Central memory CD4-positive, alpha-beta T cell (primary cell): ENCODE results near the gene PTPRB.

Experiments used
- DNase-seq: peaks from one replicate; pipeline ENCODE4 v3.0.0; 2022

Gene PTPRB

GRCh38 chr12:70641691-70642090 lies 4.5 kb upstream of the PTPRB start:
- no peak for DNase-seq

GRCh38 chr12:70640901-70641300 lies 3.7 kb upstream of the PTPRB start:
- DNase-seq: no peak

GRCh38 chr12:70639535-70639934 lies 2.3 kb upstream of the PTPRB start:
- no peak for DNase-seq

DNA sequence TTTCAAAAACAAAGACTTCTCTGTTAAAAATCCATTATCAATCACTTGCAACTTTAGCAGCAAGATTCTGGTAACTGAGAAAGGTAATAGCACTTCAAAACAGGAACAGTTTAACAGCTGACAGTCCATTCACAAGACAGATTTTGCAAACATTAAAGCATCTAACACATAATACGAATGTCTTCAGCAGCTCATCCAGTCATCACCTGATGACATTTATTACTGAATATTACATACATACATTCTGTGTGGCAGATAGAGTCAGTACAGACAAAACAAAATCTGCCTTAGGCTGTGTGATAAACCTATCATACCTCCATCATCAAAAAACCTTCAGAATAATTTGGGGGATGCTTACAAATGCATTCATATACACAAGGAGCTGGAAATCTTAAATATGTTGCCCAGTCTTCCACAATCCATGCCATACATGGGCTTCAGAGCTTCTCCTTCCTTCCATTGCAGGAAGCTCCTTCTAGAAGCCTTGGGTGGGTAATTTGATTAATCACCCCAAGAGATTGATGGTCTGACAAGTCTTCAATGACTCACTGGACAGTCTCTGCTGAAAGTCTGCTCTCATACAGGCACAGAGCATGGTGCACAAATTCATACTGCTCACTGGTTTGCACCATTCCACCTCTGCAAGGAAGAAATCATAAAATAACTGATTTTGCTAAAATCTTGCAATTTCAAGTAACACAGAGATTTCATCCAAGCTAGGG lies 1.6 kb upstream of the PTPRB start:
- DNase-seq: no peak

GRCh38 chr12:70635755-70636154 lies 1.5 kb downstream of the PTPRB start:
- no peak for DNase-seq

GRCh38 chr12:70628701-70629480 lies 8.3 kb downstream of the PTPRB start:
- no peak for DNase-seq

- DNase-seq: no peak
Measured at GRCh38 chr12:70627677-70628076, 9.6 kb downstream of the PTPRB start.

GRCh38 chr12:70626180-70626579 lies 11.0 kb downstream of the PTPRB start:
- DNase-seq: no peak

DNA sequence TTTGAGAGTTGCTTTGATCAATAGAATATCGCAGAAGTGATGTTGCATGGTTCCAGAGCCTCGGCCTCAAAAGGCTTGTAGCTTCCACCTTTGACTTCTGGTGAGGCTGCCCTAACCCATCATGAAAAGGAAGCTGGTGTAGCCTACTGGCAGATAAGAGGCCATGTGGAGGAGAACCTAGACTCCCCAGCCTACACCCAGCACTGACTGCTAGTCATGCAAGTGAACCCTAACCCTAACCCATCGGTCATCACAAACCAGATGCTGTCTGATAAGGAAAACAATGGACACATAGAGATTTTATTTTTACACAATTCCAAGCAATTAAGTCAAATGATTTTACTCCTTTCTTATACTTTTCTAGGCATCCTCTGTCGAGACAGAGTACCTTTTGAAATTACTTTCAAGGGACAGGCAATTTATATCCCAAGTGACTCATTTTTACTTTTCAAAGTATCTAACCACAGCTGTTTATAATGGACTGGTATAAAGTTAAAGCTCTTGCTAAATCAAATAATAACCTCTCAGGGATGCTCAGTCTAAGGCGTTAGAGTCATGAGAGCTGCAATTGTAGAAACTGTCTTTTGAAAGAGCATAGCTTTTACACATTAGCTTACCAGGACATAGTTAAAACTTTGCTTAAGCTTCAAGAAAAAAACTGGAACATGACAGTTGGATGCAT lies 17.6 kb downstream of the PTPRB start:
- no peak for DNase-seq

GRCh38 chr12:70618371-70618770 lies 18.9 kb downstream of the PTPRB start:
- DNase-seq: no peak

DNA sequence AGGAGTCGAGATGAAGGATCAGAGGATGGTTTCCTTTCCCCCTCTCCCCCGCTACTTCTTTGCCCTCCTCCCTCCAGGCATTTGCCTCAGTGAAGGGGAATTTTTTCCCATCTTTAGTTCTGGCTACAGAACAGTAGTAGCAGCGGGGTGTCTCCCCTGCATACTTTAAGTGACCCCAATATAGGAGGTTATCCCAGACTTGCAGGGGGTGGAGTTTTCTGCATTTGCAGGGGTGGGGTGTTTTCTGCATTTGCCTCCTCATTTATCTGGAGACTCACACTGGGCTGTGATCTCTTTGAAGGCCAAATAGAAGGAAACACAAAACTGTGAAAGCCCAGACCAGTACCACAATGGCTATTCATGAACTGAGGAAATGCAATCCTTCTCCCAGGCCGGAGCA lies 19.8 kb downstream of the PTPRB start:
- no peak for DNase-seq

DNA sequence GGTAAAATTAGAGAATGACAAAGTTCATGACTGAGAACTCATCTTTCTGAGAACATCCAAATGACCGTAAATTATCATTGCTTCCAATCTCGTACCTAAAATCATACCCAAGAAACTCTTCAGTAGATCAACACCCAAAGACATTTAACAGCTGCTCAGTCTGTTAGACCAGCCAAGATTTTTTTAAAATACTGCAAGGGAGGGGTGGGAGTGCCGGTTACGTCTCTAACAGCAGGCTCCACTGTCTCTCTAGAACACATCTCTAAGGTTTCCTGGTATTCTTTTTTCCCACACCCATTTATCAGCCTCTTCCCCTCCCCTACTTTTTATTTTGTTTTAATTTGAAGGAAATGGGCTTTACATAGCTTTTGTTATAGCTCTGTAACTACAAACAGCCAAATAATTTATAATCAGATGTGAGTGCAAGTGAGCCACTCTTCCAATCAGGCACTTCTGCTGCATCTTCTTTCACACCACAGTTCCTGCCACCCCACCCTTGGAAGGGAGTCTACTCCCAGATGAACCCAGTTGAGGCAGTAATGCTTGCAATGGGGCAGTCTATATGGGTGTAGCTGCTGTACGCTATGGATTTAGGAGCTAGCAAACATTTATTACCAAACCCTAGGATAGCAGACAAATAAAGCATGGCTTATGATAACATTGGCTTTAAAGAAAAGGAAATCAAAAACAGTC lies 21.9 kb downstream of the PTPRB start:
- no peak for DNase-seq

- DNase-seq: no peak
Measured at GRCh38 chr12:70609739-70610491, 27.3 kb downstream of the PTPRB start.

DNA sequence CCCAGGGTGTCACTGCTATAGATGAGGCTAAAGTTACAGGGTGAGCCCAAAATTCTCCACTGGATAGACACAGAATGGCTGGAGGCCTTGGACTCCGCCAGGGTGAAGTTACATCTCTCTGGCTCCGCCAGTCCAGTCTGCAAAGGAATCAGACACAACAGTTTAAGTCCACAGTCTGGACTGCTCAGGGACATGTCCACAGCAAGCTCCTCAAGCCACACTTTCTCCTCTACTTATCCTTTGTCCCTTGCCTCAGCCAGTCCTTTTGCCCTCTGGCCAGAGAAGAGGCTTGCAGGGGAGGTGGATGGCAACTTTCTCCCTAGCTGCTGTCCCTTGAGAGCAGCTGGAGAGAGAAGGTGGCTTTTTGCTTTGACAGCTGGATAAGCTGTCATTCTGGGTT lies 28.0 kb downstream of the PTPRB start:
- no peak for DNase-seq

GRCh38 chr12:70608184-70608583 lies 29.0 kb downstream of the PTPRB start:
- DNase-seq: no peak

GRCh38 chr12:70607107-70607506 lies 30.1 kb downstream of the PTPRB start:
- no peak for DNase-seq

GRCh38 chr12:70605976-70606375 lies 31.3 kb downstream of the PTPRB start:
- DNase-seq: no peak

GRCh38 chr12:70604662-70605061 lies 32.6 kb downstream of the PTPRB start:
- DNase-seq: no peak

- no peak for DNase-seq
Measured at GRCh38 chr12:70603044-70603443, 34.2 kb downstream of the PTPRB start.

DNA sequence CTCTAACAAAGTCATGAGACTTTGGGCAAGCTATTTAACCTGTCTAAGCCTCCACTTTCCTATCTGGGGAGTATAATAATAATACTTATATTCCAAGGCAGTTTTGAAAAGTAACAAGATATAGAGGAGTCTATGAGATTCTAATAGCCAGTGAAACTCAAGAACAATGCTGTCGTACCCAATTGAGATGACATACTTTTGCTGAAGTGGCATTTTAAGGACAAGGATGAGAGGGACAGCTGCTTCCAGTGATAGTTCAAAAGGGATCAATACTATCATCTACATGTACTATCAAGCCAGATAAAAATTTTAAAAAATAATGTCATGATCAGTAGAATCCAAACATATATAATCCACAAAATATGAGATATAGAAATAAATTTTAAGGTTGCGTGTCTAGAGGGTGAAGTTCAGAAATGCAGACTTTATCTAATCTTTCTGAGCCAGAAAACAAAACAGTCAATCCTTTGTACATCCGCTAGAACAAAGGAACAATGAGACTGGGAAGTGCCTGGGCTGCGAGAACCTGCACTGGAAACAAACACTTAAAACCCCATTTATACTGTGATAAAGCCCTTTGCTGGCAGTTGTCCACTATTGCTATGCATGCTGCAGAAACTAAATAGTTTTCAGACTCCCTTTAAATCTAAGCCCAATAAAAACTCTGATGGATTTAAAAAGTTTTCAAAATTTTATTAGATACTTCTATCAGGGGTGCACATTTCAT lies 38.6 kb downstream of the PTPRB start:
- no peak for DNase-seq

DNA sequence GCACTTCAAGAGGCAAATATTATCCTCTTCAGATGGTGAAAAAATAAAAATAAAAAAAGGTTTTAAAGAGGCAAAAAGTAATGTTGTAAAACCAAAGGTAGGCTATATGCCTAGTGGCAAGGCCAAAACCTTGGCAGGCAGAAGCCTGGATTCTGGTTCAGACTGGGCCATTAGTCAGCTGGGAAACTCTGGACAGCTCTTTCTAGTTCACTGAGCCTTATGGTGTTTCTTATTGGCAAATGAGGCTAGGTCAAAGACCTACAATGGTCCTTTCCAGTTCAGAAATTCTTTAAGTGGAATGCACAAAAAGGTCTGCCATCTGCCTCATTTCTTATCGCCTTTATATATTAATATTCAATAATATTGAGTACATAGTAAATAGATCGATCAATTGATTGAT lies 44.6 kb downstream of the PTPRB start:
- DNase-seq: no peak
